HG03565 (cell line): ENCODE results near the gene COL27A1.
"Not testable (repeated sequence)": the region's sequence is repeated elsewhere in the genome, so short reads cannot be mapped to it uniquely, and the experiment has no call there.

ENCODE experiments used
- ATAC-seq: cut with Tn5 transposase; IDR thresholded peaks from one replicate; pipeline ENCODE4 v1.9.1; 2021; ENCODE audit warnings: mild to moderate bottlenecking, moderate library complexity; ENCODE audit not compliant: unreplicated experiment

The COL27A1 gene

GRCh38 chr9:114314881-114315722 is 159.8 kb downstream of the COL27A1 start:
- no peak for ATAC-seq

GRCh38 chr9:114315723-114316363 is 160.5 kb downstream of the COL27A1 start:
- ATAC-seq: no peak

- no peak for ATAC-seq
Measured at GRCh38 chr9:114316605-114317230, 161.4 kb downstream of the COL27A1 start.

GRCh38 chr9:114317665-114318357 is 162.5 kb downstream of the COL27A1 start:
- ATAC-seq: no peak

GRCh38 chr9:114318416-114318815 is 163.1 kb downstream of the COL27A1 start:
- no peak for ATAC-seq

- no peak for ATAC-seq
Measured at GRCh38 chr9:114319147-114319546, 163.8 kb downstream of the COL27A1 start.

GRCh38 chr9:114320710-114321109 is 165.4 kb downstream of the COL27A1 start:
- ATAC-seq: not testable (repeated sequence)

- ATAC-seq: no peak
Measured at GRCh38 chr9:114321759-114322158, 166.4 kb downstream of the COL27A1 start.

GRCh38 chr9:114322160-114322818 is 167.0 kb downstream of the COL27A1 start:
- ATAC-seq: not testable (repeated sequence)

- not testable (repeated sequence) for ATAC-seq
Measured at GRCh38 chr9:114322831-114323531, 167.6 kb downstream of the COL27A1 start, which contains the start of gene ORM1. Gene ORM1, plus strand, starts transcription at chr9:114323098. Its CDS starts 36 bp downstream, at chr9:114323134.

GRCh38 chr9:114323849-114324248 is 168.5 kb downstream of the COL27A1 start:
- not testable (repeated sequence) for ATAC-seq

GRCh38 chr9:114324492-114324891 is 169.2 kb downstream of the COL27A1 start:
- no peak for ATAC-seq

- ATAC-seq: not testable (repeated sequence)
Measured at GRCh38 chr9:114324965-114325364, 169.6 kb downstream of the COL27A1 start.

GRCh38 chr9:114325684-114326254 is 170.4 kb downstream of the COL27A1 start:
- not testable (repeated sequence) for ATAC-seq

- ATAC-seq: no peak
Measured at GRCh38 chr9:114327749-114328148, 172.4 kb downstream of the COL27A1 start.

GRCh38 chr9:114328357-114328820 is 173.1 kb downstream of the COL27A1 start:
- ATAC-seq: not testable (repeated sequence)

- ATAC-seq: not testable (repeated sequence)
Measured at GRCh38 chr9:114328937-114329624, 173.7 kb downstream of the COL27A1 start.

- not testable (repeated sequence) for ATAC-seq
Measured at GRCh38 chr9:114329625-114330022, 174.3 kb downstream of the COL27A1 start, which contains the start of gene ORM2. Gene ORM2, plus strand, starts transcription at chr9:114329869. Its CDS starts 36 bp downstream, at chr9:114329905.

GRCh38 chr9:114330636-114331035 is 175.3 kb downstream of the COL27A1 start:
- ATAC-seq: no peak
